NCI-H2171 (cell line): ENCODE measurements around the gene ASB15.
A peak's percentile ranks its signal among the peaks of the same experiment; 100 is the strongest.
"Not testable (repeated sequence)": the region's sequence is repeated elsewhere in the genome, so short reads cannot be mapped to it uniquely, and the experiment has no call there.

Experiments
- DNase-seq: peaks from one replicate; lab custom pipeline; 2025; lab: John Stamatoyannopoulos, UW

The ASB15 gene

GRCh38 chr7:123601530-123601929 lies at the start of gene ASB15:
TSS of gene ASB15 (plus strand) at chr7:123601821. CDS start at chr7:123614503, 12,682 bp downstream.
- DNase-seq = no peak

DNA sequence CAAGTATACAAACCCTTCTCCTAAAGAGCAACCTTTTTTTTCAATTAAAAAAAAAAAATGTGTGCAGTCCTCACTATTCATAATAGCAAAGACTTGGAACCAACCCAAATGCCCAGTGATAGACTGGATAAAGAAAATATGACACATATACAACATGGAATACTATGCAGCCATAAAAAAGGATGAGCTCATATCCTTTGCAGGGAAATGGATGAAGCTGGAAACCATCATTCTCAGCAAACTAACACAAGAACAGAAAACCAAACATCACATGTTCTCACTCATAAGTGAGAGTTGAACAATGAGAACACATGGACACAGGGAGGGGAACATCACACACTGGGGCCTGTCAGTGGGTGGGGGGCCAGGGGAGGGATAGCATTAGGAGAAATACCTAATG lies 49.5 kb upstream of the ASB15 start:
- not testable (repeated sequence) for DNase-seq

DNA sequence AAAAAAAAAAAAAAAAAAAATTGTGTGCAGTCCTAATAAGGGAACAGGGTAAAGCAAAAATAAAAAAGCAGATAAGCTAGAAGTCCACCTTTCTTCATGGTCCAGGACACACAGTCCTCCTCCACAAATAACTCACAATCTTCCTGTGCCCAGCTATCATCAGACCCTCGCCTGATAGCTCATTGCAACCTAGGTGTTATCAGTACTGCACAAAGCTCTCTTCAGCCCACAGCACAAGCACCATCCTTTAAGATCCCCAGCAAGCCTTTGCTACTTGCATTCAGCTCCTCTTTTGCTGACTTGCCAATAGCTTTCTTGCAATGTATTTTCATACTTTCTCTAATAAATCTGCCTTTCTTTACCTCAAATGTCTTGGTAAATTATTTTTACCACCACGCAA lies 49.0 kb upstream of the ASB15 start:
- DNase-seq = no peak

DNA sequence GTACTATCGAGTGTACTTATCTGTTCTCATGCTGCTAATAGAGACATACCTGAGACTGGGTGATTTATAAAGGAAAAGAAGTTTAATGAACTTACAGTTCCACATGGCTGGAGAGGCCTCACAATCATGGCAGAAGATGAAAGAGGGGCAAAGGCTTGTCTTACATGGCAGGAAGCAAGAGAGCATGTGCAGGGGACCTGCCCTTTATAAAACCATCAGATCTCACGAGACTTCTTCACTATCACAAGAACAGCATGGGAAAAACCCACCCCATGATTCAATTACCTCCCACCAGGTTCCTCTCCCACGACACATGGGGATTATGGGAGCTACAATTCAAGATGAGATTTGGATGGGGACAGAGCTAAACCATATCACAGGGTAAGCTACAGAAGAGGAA lies 48.5 kb upstream of the ASB15 start:
- DNase-seq = no peak

- no peak for DNase-seq
Observed at GRCh38 chr7:123555484-123555883, 46.1 kb upstream of the ASB15 start.

- DNase-seq = no peak
Observed at GRCh38 chr7:123557016-123557397, 44.6 kb upstream of the ASB15 start.

- DNase-seq = peak; percentile 99
Observed at GRCh38 chr7:123557398-123558288, 44.0 kb upstream of the ASB15 start, which contains the start of gene NDUFA5. TSS of gene NDUFA5 (minus strand) at chr7:123557818. CDS start at chr7:123557795, 23 bp downstream.

GRCh38 chr7:123558289-123558874 lies 43.2 kb upstream of the ASB15 start:
- DNase-seq = no peak

DNA sequence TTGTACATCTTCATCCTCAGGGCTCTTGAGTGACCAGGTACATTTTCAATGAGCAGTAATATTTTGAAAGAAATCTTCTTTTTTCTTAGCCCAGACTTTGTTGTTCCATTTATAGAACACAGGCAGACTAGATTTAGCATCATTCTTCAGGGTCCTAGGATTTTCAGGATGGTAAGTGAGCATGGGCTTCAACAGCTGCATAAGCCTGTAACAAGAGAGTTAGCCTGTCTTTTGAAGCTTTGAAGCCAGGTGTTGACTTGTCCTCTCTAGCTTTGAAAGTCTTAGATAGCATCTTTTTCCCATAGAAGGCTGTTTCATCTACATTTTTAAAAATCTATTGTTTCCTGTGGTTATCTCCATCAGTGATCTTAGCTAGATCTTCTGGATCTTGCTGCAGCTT lies 39.5 kb upstream of the ASB15 start:
- no peak for DNase-seq

- DNase-seq = no peak
Observed at GRCh38 chr7:123569352-123570010, 32.1 kb upstream of the ASB15 start.

DNA sequence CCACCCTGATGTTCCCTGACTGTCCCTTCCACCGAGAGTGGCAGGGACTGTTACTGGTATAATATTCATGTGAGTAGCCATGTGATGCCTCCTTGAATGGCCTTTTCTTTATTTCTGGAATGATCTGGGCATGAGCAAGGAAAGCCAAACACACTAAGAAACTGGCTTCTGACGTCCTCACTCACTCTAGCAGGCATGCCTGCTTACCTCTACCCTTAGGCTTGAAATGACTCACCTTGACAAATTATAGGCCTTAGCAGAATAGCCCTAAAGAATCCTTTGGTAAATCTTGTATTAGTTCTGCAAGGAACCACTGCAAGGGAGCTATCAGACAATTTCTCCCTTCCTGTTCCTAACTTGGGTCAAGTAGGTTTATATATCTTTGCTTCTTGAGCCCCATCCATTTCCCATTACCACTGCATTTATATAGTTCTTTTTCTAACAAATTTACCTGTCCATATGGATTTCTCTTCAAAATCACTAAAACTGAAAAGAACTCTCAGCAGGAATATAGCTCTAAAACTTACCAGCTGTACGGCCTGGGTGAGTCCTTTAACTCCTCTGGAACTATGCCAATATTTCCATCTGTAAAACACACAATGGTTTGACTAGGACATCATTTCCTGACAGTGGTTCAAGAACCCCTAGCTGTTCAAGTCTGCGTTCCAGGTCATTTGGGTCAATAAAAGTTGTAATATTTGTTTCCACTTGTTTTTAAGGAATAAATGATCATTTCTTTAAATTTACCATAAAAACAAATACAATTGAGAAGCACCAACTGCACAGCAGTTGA lies 31.0 kb upstream of the ASB15 start:
- no peak for DNase-seq

GRCh38 chr7:123571187-123571586 lies 30.4 kb upstream of the ASB15 start:
- DNase-seq = no peak

DNA sequence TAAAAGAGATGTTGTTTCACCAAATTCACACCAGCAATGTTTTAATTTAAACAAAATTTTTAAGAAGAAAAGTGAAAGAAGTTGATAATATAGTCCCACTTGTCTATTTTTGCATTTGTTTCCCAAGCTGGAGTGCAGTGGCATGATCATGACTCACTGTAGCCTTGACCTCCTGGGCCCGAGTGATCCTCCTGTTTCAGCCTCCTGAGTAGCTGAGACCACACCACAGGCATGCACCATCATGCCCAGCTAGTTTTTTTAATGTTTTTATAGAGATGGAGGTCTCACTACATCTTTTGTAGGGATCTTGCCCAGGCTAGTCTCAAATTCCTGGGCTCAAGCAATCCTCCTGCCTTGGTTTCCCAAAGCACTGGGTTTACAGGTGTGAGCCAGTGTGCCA lies 29.9 kb upstream of the ASB15 start:
- no peak for DNase-seq

- no peak for DNase-seq
Observed at GRCh38 chr7:123573341-123573740, 28.3 kb upstream of the ASB15 start.

DNA sequence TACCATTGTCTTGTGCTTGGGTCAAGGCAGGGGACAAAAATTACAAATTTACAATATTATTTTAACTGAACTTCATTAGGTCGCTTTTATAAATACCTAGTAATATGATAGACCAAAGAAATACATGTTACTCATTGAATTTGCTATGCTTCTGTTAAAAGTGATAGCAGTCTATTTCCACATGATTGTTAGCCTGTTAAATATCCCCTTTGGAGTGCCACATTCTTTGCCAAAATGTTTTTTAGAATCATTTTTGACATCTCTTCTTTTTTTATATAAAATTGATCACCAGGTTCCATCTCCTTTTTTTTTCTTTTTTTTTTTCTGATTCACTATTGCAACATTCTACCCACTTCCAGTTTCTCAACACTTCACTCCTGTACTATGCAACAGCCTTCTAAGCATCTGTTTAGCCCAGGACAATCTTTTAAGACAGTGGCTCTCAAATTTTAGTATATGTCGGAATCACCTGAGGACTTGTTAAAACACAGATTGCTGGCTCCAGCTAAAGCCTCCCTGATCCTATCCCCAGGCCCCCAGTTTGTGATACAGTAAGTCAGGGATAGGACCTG lies 27.6 kb upstream of the ASB15 start:
- DNase-seq = no peak

DNA sequence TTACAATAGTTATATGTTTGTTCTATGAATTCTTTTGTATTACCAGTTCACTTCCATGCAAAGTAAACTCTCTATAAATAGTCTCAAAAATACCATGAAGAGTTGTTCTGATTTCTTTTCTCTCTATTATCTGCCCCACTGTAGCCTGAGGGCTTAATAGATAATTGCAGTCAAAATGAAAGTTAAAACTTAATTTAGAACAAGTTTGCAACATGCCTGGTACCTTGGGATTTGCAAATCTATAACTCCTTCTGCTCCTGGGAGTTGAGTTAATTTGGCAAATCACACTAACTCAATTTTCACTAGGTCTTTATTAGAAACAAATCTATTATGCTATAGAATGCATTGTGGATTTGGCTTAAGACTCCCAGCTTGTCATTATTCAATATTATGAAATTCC lies 22.2 kb upstream of the ASB15 start:
- DNase-seq = no peak

- DNase-seq = peak; percentile 11
Observed at GRCh38 chr7:123580406-123581161, 21.0 kb upstream of the ASB15 start.

DNA sequence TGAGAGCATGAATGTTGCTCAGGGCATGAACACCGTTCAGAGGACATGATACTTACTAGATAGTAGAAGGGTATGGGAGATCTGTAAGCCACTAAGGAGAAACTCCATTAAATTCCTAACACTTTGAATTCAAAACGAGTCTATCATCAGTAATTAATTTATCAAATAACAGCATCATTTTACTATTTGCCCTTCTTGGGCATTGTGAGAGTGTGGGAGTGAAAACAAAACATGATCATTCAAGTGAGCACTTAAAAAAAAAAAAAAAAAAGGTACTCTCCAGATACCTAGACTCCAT lies 20.5 kb upstream of the ASB15 start:
- DNase-seq = no peak

GRCh38 chr7:123583821-123584220 lies 17.8 kb upstream of the ASB15 start:
- no peak for DNase-seq

GRCh38 chr7:123588376-123588775 lies 13.2 kb upstream of the ASB15 start:
- DNase-seq = no peak

DNA sequence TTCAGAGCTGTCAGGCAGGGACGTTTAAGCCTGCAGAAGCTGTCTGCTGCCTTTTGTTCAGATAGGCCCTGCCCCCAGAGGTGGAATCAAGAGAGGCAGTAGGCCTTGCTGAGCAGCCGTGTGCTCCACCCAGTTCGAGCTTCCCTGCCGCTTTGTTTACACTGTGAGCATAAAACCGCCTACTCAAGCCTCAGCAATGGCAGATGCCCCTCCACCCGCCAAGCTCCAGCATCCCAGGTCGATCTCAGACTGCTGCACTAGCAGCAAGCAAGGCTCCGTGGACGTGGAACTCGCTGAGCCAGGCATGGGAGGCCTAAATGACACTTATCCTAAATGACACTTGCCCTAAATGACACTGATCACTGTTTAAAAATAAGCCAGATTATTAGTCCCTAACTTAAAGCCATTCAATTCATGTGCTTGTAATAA lies 6.8 kb upstream of the ASB15 start:
- DNase-seq = peak; percentile 27
